Activated CD4-positive, alpha-beta T cell treated with anti-CD3 and anti-CD28 coated beads, Interleukin-2, amount 50 U/mL, for 24 hours (primary cell): ENCODE results near the gene FAM236C.
"Not testable (repeated sequence)": the region's sequence is repeated elsewhere in the genome, so short reads cannot be mapped to it uniquely, and the experiment has no call there.

Experiments
- DNase-seq, 2 donors: peaks; one replicate each; pipeline ENCODE4 v3.0.0-alpha.2; 2020; ENCODE audit warnings: low read depth in 1 of 2, low spot score in 1 of 2

FAM236C gene

DNA sequence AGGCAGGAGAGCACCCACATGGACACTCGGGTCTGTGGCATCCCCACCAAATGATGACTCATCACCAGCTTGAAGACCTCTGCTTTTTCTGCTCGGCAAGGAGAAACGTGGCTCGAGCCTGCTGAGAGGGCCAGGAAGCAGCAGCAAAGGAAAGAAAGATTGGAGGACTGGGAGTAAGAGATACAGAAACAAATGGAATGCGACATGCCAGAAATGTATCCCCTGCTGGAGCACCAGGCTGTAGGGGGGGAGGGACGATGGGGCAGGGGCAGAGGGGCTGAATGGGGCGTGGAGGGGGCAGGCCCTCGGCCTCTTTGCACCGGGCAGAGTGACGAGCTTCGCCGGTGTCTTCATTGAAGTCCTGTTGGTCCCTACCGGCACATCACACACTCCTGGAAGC is at the start of gene FAM236C:
Gene FAM236C (plus strand): TSS at position 301 of the 400 bp plus-strand sequence. CDS start 100 bp downstream, outside the sequence.
- DNase-seq: not testable (repeated sequence)

DNA sequence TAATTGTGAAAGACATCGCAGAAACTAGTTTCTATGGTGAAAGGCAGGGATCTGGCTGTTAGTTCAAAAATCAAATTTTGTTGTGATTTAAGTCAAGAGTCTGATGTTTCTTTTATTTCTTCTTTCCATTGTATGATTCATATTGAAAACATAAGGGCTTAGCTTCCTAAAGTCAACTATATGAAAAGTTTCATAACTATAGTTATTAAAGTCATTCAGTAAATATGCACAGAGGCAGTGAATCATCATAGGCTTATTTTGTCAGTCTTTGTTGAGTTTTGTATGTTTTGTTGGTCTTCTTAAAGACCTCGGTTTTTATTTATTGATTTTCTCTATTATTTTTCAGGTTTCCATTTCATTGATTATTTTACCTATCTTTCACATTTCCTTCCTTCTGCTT is 29.5 kb upstream of the FAM236C start:
- not testable (repeated sequence) for DNase-seq

DNA sequence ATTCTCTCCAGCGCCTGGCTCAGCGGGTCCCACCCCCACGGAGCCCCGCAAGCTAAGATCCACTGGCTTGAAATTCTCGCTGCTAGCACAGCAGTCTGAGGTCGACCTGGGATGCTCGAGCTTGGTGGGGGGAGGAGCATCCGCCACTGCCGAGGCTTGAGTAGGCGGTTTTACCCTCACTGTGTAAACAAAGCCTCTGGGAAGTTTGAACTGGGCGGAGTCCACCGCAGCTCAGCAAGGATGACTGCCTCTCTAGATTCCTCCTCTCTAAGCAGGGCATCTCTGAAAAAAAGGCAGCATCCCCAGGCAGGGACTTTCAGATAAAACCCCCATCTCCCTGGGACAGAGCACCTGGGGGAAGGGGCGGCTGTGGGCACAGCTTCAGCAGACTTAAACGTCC is 22.7 kb upstream of the FAM236C start:
- not testable (repeated sequence) for DNase-seq

DNA sequence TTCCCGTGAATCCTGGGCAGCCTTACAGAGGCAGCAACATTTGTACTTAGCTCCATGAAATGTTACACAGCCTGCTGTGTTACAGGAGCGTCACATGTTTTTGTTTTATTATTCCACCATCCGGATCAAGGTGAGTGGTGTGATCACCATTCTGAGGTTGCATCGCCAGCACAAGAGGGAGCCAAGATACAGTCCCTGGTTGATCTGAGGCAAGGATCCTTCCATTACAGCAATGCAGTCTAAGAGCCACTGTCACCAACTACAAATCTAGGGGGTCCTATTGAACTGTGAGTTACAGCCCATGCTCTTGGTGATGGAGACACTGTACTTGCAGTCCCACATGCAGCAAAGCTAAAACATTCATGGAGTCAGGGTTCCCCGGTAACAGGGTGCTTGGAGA is 3.7 kb downstream of the FAM236C start:
- DNase-seq: not testable (repeated sequence)

DNA sequence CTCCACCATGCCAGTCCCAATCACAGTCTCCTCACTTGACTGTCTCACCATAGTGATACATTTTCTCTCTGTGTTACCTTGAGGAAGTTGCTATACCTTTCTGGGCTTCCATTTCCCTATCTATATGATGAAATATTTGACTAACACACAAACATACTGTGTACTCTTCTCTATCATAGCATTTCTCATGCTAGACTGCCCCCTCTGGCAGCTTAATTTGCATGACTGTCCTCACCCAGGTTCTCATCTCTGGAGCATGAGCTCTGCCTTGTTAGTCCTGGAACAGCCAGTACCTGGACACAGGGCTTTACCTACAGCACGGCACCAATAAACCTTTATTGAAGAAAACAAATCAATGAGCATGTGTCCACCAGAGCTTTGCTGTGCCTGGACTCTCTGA is 19.9 kb downstream of the FAM236C start:
- not testable (repeated sequence) for DNase-seq

DNA sequence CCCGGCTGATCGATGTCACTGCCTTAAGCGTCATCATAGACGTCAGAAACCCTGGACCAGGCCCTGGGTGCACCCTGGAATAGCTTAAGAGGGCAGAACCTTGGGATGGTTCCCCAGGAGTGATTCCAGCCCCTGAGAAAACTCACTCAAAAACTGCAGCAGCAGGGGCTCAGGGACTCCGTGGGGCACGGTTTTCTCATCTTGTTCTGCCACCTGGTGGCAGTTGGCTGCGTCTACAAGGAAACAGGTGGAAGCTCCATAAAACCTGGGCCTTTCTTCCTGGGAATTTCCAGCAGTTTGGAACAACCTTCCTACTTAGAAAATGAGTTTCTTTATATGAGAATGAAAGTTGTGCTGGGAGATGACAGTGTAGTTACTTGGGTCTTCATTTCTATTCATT is 24.0 kb downstream of the FAM236C start:
- DNase-seq: not testable (repeated sequence)

DNA sequence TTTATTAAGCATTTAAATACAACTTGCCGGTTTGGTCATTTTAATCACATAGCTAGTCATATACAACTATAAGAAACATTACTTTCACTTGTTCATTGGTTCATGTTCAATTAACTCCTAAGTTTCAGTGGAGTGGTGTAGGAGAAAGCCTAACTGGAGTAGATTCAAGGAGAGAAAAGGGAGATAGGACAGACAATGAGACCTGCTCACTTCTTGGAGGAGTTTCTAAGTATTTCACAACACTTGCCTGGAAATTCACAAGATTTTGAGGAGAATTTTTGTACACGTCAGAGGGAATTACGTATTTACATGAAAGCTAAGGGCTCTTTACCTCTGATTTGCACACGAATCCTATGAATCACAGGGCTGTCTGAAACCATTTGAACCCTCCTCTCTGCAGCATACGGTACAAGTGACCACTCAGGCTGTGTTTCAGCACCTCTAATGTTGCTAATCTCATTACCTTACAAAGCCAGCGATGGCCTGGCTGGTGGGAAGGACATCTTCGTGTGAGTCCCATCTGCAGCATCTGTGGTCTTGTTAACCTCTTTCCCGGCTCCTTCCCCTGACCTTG is 24.6 kb downstream of the FAM236C start:
- DNase-seq: not testable (repeated sequence)

DNA sequence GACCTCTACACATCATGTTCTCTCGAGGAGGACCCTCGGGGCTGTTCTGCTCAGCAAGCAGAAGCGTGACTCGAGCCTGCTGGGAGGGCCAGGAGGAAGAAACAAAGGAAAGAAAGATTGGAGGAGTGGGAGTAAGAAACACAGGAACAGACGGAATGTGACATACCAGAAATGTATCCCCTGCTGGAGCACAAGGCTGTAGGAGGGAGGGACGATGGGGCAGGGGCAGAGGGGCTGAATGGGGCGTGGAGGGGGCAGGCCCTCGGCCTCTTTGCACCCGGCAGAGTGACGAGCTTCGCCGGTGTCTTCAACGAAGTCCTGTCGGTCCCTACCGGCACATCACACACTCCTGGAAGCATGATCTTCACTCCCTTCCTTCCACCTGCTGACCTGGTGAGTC is 25.5 kb downstream of the FAM236C start, which contains the start of gene FAM236A:
Gene FAM236A (plus strand): TSS at position 301 of the 400 bp plus-strand sequence. CDS start 57 bp downstream, at position 358.
- not testable (repeated sequence) for DNase-seq

DNA sequence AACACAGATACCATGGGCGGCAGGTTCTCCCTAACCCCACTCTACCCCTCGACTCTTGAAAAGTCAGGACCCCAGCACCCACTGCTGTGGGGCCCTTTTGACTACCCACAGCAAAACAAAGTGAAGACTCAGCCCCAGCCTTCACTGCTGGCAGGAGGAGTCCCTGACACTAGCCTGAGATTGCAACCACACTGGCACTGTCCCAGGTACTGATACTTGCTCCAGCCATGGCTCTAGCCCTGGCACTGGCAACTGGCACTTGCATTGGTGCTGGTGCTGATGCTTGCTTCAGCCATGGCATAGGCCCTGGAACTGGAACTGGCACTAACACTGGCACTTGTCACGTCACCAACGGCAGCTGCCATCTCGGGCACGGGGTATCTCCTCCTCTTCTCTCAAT is 29.9 kb downstream of the FAM236C start:
- DNase-seq: not testable (repeated sequence)

DNA sequence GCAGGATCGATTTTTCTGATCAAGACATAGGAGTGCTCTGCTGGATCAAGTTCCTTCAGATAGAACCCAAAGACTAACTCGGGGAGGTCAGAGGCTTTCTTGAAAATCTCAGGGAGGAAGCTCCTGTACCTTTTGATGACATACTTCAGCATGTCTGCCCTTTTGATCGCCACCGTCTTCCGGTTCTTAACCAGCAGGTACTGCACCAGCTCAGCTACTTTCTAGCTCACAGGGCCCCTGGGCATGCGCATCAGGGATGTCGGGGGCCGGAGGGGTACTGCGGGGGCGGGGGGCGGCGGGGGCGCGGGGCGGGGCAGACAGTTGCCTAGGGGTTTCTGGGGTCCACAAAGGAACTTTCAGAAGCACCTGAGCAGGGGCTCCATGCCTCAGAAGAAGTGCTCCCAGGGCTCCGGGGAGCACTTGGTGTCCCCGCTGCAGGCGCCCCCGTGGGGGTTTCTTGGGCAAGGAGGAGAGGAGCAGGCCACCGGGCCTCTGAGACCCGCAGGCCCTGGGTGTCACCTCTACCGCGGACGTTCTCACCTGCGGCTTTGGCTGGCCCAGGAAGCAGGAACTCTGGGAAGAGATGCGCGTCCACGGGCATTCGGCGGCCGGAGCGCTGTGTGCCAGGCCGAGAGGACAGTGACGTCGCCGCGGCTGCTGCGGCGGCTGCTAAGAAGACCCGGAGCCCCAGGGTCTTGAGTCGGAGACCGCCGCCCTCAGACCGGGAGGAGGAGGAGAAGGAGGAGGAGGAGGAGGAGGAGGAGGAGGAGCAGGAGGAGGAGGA is 30.8 kb downstream of the FAM236C start:
- DNase-seq: not testable (repeated sequence)

DNA sequence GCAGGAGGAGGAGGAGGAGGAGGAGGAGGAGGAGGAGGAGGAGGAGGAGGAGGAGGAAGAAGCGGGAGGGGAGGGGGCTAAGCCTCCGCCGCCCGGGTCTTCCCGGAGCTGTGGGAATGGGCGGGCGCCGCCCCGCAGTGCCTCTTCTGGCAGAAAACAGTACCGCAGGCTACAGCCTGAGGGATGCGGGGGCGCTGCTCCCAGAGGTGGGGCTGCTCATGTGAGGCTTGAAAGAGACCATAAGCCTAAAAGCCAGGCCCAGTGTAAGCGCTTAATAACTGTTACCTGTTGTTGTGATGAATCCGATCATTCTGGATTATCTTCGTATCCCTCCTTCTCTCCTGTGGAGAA is 31.4 kb downstream of the FAM236C start, which contains the start of gene DMRTC1:
Gene DMRTC1 (minus strand): TSS at position 19 of the 351 bp plus-strand sequence. CDS start 68,143 bp downstream, outside the sequence.
- not testable (repeated sequence) for DNase-seq

DNA sequence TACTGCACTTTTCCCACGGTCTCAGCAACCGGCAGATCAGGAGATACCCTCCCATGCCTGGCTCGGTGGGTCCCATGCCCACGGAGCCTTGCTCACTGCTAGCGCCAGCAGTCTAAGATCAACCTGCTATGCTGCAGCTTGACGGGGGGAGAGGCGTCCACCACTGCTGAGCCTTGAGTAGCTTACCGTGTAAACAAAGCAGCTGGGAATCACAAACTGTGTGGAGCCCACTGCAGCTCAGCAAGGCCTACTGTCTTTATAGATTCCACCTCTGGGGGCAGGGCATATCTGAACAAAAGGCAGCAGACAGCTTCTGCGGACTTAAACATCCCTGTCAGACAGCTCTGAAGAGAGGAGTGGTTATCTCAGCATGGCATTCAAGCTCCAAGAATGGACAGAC is 47.6 kb downstream of the FAM236C start:
- not testable (repeated sequence) for DNase-seq
